Muscle layer of duodenum (tissue), 2 donors: Measurements from ENCODE around the gene OBSCN.

Experiments
- H3K27ac ChIP-seq: one replicate; pipeline ENCODE4 v1.7.0; 2013; ENCODE audit warnings: mild to moderate bottlenecking, low read length
- H3K27me3 ChIP-seq: one replicate; pipeline ENCODE4 v1.7.0; 2013; ENCODE audit warnings: low read depth, mild to moderate bottlenecking, control low read depth, low read length
- H3K36me3 ChIP-seq, 2 donors: one replicate each; pipeline ENCODE4 v1.7.0; 2013; ENCODE audit warnings: low read length in 2 of 2, control low read depth in 1 of 2, mild to moderate bottlenecking in 1 of 2; ENCODE audit not compliant: insufficient read depth in 2 of 2, control insufficient read depth in 1 of 2
- H3K4me1 ChIP-seq, 2 donors: one replicate each; pipeline ENCODE4 v1.7.0; 2013; ENCODE audit warnings: low read length in 2 of 2, mild to moderate bottlenecking in 2 of 2, control low read depth in 1 of 2, moderate library complexity in 1 of 2; ENCODE audit not compliant: insufficient read depth in 2 of 2, control insufficient read depth in 1 of 2
- H3K4me3 ChIP-seq, 2 donors: one replicate each; pipeline ENCODE4 v1.7.0; 2013; ENCODE audit warnings: low read length in 2 of 2, low read depth in 1 of 2, mild to moderate bottlenecking in 1 of 2
- H3K9me3 ChIP-seq, 2 donors: one replicate each; pipeline ENCODE4 v1.7.0; 2013; ENCODE audit warnings: low read length in 2 of 2, control low read depth in 1 of 2, mild to moderate bottlenecking in 1 of 2; ENCODE audit not compliant: control insufficient read depth in 1 of 2
- donor health status: healthy.

The OBSCN gene

GRCh38 chr1:228341450-228341813 is 133.6 kb downstream of the OBSCN start:
- H3K9me3 ChIP-seq, result peaks cover 0 to 5% of the 10 kb centered on the region in 2 donors
- no peak overlapping the region for H3K27ac ChIP-seq
- no peaks in the 10 kb centered on the region for H3K27me3 ChIP-seq
- peaks cover 0 to 3% of the 10 kb centered on the region in 2 donors for H3K36me3 ChIP-seq
- H3K4me3 ChIP-seq, result no peak overlapping the region
- no peaks in the 10 kb centered on the region for H3K4me1 ChIP-seq

GRCh38 chr1:228341814-228342626 is 134.2 kb downstream of the OBSCN start:
- peaks cover 0 to 3% of the 10 kb centered on the region in 2 donors for H3K36me3 ChIP-seq

GRCh38 chr1:228342627-228343190 is 134.9 kb downstream of the OBSCN start:
- H3K27me3 ChIP-seq, result no peaks in the 10 kb centered on the region
- no peaks in the 10 kb centered on the region for H3K4me1 ChIP-seq
- H3K36me3 ChIP-seq, result peaks cover 0 to 3% of the 10 kb centered on the region in 2 donors
- H3K9me3 ChIP-seq, result peaks cover 0 to 5% of the 10 kb centered on the region in 2 donors
- H3K27ac ChIP-seq, result no peak overlapping the region
- no peak overlapping the region for H3K4me3 ChIP-seq

More at GRCh38 chr1:228341814-228342626, 134.2 kb downstream of the OBSCN start:
- Histone ChIP-seq H3K4me3 (no peak overlapping the region), H3K27ac (no peak overlapping the region), H3K9me3 (peaks cover 0 to 5% of the 10 kb centered on the region in 2 donors), H3K4me1 (no peaks in the 10 kb centered on the region), H3K27me3 (no peaks in the 10 kb centered on the region)

- H3K27me3 ChIP-seq, result no peaks in the 10 kb centered on the region
- H3K4me1 ChIP-seq, result no peaks in the 10 kb centered on the region
- peaks cover 0 to 5% of the 10 kb centered on the region in 2 donors for H3K9me3 ChIP-seq
- no peak overlapping the region for H3K27ac ChIP-seq
- H3K36me3 ChIP-seq, result no peaks in the 10 kb centered on the region
- no peak overlapping the region for H3K4me3 ChIP-seq
These were observed 135.4 kb downstream of the OBSCN start for GRCh38 chr1:228343191-228343661.

GRCh38 chr1:228344631-228345072 is 136.8 kb downstream of the OBSCN start:
- Histone ChIP-seq H3K4me1 (no peaks in the 10 kb centered on the region), H3K27me3 (no peaks in the 10 kb centered on the region), H3K4me3 (no peak overlapping the region), H3K9me3 (peaks cover 0 to 5% of the 10 kb centered on the region in 2 donors), H3K36me3 (no peaks in the 10 kb centered on the region), H3K27ac (no peak overlapping the region)

GRCh38 chr1:228345201-228345930 is 137.5 kb downstream of the OBSCN start:
- Histone ChIP-seq H3K9me3 (peaks cover 0 to 5% of the 10 kb centered on the region in 2 donors), H3K4me1 (no peaks in the 10 kb centered on the region), H3K36me3 (no peaks in the 10 kb centered on the region), H3K4me3 (no peak overlapping the region), H3K27me3 (no peaks in the 10 kb centered on the region), H3K27ac (no peak overlapping the region)

GRCh38 chr1:228346731-228347130 is 138.9 kb downstream of the OBSCN start:
- Histone ChIP-seq H3K4me3 (no peak overlapping the region), H3K27me3 (no peaks in the 10 kb centered on the region), H3K27ac (no peak overlapping the region), H3K9me3 (peaks cover 0 to 5% of the 10 kb centered on the region in 2 donors), H3K4me1 (no peaks in the 10 kb centered on the region), H3K36me3 (no peaks in the 10 kb centered on the region)

GRCh38 chr1:228347181-228347580 is 139.3 kb downstream of the OBSCN start:
- no peaks in the 10 kb centered on the region for H3K36me3 ChIP-seq
- no peaks in the 10 kb centered on the region for H3K27me3 ChIP-seq
- H3K4me1 ChIP-seq, result no peaks in the 10 kb centered on the region
- H3K4me3 ChIP-seq, result no peak overlapping the region
- H3K9me3 ChIP-seq, result peaks cover 0 to 5% of the 10 kb centered on the region in 2 donors
- no peak overlapping the region for H3K27ac ChIP-seq

- no peak overlapping the region for H3K4me3 ChIP-seq
- H3K27ac ChIP-seq, result no peak overlapping the region
- no peaks in the 10 kb centered on the region for H3K4me1 ChIP-seq
- no peaks in the 10 kb centered on the region for H3K27me3 ChIP-seq
- no peaks in the 10 kb centered on the region for H3K36me3 ChIP-seq
- H3K9me3 ChIP-seq, result peaks cover 0 to 5% of the 10 kb centered on the region in 2 donors
These were observed 141.0 kb downstream of the OBSCN start for GRCh38 chr1:228348708-228349467.

- H3K4me1 ChIP-seq, result no peaks in the 10 kb centered on the region
- peaks cover 0 to under 1% of the 10 kb centered on the region in 2 donors for H3K9me3 ChIP-seq
- H3K27me3 ChIP-seq, result no peaks in the 10 kb centered on the region
- no peak overlapping the region for H3K4me3 ChIP-seq
- H3K27ac ChIP-seq, result no peak overlapping the region
- no peaks in the 10 kb centered on the region for H3K36me3 ChIP-seq
These were observed 141.9 kb downstream of the OBSCN start for GRCh38 chr1:228349701-228350171.
